ENCODE results near the gene IGFBP1. TPM values are rescaled to one million over a fixed set of nuclear protein-coding genes. Genes with fewer than 3 reads are reported as not detected.

The IGFBP1 gene
- total and polyA plus RNA-seq, 2 of the 13 experiments (the other 11 are each of a cell fraction or from before 2014, with no cell fraction given), result 5.4 to 885 TPM

DNA sequence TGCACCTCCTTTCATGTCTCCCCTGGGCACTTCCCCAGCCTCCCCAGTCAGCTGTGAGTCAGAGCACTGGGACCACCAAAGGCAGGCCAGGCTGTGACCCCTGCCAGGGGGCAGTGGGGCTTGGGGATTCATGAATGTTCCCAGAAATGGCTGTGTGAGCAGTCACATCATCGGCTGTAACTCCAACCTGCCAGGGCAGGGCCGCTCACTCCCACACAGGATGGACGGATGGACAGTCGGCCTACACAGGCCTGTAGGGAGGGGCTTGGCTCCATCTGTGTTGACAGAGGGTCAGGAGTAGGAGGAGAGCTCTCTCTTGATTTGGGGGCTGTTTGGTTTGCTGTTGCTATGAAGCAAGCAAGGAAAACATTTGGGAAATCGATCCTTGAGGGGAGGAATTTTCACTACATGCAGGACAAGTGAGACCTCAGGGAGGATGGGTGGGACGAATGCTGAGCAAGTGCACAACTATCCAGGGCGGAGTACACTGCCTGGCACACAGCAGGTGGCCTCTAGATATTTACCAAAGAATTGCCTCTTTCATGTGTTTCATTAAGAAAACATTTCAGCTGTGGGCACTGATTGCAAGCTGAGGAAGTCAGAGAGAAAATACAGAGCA lies 2.9 kb upstream of the IGFBP1 start (continued):
- TF ChIP-seq, protein P1, sequence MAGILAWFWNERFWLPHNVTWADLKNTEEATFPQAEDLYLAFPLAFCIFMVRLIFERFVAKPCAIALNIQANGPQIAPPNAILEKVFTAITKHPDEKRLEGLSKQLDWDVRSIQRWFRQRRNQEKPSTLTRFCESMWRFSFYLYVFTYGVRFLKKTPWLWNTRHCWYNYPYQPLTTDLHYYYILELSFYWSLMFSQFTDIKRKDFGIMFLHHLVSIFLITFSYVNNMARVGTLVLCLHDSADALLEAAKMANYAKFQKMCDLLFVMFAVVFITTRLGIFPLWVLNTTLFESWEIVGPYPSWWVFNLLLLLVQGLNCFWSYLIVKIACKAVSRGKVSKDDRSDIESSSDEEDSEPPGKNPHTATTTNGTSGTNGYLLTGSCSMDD (CRISPR knock-in tag; IDR thresholded peaks at IDR 0.05), result no peak
- TF ChIP-seq ZNF788 (CRISPR knock-in tag; IDR thresholded peaks at IDR 0.05; ENCODE audit: borderline replicate concordance) (peak; percentile 88; the same call in 1 of the 2 replicates), KDM6A (CRISPR knock-in tag; IDR thresholded peaks at IDR 0.05; ENCODE audit: low read depth) (no peak; the same call in none of the 2 replicates), ZNF335 (CRISPR knock-in tag; IDR thresholded peaks at IDR 0.05) (peak; percentile 90), NR3C1 (CRISPR knock-in tag; IDR thresholded peaks at IDR 0.05) (no peak), KDM2A (CRISPR knock-in tag; IDR thresholded peaks at IDR 0.05; ENCODE audit: borderline replicate concordance, low read depth) (peak; percentile 61; the same call in 1 of the 2 replicates), ZNF629 (CRISPR knock-in tag; conservative IDR thresholded peaks at IDR 0.05) (peak; percentile 79), NR2C2 (CRISPR knock-in tag; IDR thresholded peaks at IDR 0.05; ENCODE audit: borderline replicate concordance) (peak; percentile 77), ZNF282 (IDR thresholded peaks at IDR 0.05; ENCODE audit: partially characterized antibody) (no peak), NRL (CRISPR knock-in tag; IDR thresholded peaks at IDR 0.05; ENCODE audit: borderline replicate concordance) (0 out of 2 replicates have a peak, but pooled peaks have one; percentile 47), REPIN1 (CRISPR knock-in tag; IDR thresholded peaks at IDR 0.05; ENCODE audit: borderline replicate concordance, low read depth) (peak; percentile 93), FLYWCH1 (CRISPR knock-in tag; IDR thresholded peaks at IDR 0.05) (no peak), ZSCAN31 (CRISPR knock-in tag; IDR thresholded peaks at IDR 0.05; ENCODE audit: low read depth) (peak; percentile 64; the same call in 1 of the 2 replicates)
- TF ChIP-seq, protein P2, sequence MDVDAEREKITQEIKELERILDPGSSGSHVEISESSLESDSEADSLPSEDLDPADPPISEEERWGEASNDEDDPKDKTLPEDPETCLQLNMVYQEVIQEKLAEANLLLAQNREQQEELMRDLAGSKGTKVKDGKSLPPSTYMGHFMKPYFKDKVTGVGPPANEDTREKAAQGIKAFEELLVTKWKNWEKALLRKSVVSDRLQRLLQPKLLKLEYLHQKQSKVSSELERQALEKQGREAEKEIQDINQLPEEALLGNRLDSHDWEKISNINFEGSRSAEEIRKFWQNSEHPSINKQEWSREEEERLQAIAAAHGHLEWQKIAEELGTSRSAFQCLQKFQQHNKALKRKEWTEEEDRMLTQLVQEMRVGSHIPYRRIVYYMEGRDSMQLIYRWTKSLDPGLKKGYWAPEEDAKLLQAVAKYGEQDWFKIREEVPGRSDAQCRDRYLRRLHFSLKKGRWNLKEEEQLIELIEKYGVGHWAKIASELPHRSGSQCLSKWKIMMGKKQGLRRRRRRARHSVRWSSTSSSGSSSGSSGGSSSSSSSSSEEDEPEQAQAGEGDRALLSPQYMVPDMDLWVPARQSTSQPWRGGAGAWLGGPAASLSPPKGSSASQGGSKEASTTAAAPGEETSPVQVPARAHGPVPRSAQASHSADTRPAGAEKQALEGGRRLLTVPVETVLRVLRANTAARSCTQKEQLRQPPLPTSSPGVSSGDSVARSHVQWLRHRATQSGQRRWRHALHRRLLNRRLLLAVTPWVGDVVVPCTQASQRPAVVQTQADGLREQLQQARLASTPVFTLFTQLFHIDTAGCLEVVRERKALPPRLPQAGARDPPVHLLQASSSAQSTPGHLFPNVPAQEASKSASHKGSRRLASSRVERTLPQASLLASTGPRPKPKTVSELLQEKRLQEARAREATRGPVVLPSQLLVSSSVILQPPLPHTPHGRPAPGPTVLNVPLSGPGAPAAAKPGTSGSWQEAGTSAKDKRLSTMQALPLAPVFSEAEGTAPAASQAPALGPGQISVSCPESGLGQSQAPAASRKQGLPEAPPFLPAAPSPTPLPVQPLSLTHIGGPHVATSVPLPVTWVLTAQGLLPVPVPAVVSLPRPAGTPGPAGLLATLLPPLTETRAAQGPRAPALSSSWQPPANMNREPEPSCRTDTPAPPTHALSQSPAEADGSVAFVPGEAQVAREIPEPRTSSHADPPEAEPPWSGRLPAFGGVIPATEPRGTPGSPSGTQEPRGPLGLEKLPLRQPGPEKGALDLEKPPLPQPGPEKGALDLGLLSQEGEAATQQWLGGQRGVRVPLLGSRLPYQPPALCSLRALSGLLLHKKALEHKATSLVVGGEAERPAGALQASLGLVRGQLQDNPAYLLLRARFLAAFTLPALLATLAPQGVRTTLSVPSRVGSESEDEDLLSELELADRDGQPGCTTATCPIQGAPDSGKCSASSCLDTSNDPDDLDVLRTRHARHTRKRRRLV (CRISPR knock-in tag; IDR thresholded peaks at IDR 0.05), result peak; percentile 56; the same call in 1 of the 2 replicates
- TF ChIP-seq, protein P3, sequence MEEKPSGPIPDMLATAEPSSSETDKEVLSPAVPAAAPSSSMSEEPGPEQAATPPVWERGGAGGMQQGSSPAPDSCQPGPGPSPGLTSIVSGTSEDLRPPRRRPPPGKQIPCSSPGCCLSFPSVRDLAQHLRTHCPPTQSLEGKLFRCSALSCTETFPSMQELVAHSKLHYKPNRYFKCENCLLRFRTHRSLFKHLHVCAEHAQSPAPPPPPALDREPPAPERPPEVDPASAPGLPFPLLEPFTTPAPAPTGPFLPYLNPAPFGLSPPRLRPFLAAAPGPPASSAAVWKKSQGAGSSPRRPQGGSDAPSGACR (CRISPR knock-in tag; IDR thresholded peaks at IDR 0.05), result no peak; the same call in 1 of the 2 replicates
- TF ChIP-seq, protein P4, sequence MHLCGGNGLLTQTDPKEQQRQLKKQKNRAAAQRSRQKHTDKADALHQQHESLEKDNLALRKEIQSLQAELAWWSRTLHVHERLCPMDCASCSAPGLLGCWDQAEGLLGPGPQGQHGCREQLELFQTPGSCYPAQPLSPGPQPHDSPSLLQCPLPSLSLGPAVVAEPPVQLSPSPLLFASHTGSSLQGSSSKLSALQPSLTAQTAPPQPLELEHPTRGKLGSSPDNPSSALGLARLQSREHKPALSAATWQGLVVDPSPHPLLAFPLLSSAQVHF (CRISPR knock-in tag; IDR thresholded peaks at IDR 0.05), result no peak
- TF ChIP-seq, protein P5, sequence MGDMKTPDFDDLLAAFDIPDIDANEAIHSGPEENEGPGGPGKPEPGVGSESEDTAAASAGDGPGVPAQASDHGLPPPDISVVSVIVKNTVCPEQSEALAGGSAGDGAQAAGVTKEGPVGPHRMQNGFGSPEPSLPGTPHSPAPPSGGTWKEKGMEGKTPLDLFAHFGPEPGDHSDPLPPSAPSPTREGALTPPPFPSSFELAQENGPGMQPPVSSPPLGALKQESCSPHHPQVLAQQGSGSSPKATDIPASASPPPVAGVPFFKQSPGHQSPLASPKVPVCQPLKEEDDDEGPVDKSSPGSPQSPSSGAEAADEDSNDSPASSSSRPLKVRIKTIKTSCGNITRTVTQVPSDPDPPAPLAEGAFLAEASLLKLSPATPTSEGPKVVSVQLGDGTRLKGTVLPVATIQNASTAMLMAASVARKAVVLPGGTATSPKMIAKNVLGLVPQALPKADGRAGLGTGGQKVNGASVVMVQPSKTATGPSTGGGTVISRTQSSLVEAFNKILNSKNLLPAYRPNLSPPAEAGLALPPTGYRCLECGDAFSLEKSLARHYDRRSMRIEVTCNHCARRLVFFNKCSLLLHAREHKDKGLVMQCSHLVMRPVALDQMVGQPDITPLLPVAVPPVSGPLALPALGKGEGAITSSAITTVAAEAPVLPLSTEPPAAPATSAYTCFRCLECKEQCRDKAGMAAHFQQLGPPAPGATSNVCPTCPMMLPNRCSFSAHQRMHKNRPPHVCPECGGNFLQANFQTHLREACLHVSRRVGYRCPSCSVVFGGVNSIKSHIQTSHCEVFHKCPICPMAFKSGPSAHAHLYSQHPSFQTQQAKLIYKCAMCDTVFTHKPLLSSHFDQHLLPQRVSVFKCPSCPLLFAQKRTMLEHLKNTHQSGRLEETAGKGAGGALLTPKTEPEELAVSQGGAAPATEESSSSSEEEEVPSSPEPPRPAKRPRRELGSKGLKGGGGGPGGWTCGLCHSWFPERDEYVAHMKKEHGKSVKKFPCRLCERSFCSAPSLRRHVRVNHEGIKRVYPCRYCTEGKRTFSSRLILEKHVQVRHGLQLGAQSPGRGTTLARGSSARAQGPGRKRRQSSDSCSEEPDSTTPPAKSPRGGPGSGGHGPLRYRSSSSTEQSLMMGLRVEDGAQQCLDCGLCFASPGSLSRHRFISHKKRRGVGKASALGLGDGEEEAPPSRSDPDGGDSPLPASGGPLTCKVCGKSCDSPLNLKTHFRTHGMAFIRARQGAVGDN (CRISPR knock-in tag; IDR thresholded peaks at IDR 0.05), result peak; percentile 100

Measured in HepG2 (cell line).